Effector CD4-positive, alpha-beta T cell (primary cell): ENCODE data around the gene PRR14L.
"Not testable (repeated sequence)": the region's sequence is repeated elsewhere in the genome, so short reads cannot be mapped to it uniquely, and the experiment has no call there.

Source experiments
- DNase-seq: peaks from one replicate; pipeline ENCODE4 v3.0.0-alpha.2; 2020
- total RNA-seq: gene quantifications from one replicate; lab custom pipeline; 2026; lab: John Stamatoyannopoulos, UW

The PRR14L gene
- 90.6 reads per million, percentile 81 among the genes with 10 or more reads in this experiment for total RNA-seq

- DNase-seq: peak; percentile 98
Measured at GRCh38 chr22:31749636-31750364, at the start of gene PRR14L. PRR14L (minus strand) TSS chr22:31750132; CDS start chr22:31738860, 11,272 bp downstream.

- not testable (repeated sequence) for DNase-seq
Measured at GRCh38 chr22:31799358-31799757, 49.4 kb upstream of the PRR14L start.

GRCh38 chr22:31790240-31790639 is 40.3 kb upstream of the PRR14L start:
- no peak for DNase-seq

GRCh38 chr22:31789803-31790202 is 39.9 kb upstream of the PRR14L start:
- DNase-seq: no peak

- DNase-seq: no peak
Measured at GRCh38 chr22:31776231-31776630, 26.3 kb upstream of the PRR14L start.

- DNase-seq: no peak
Measured at GRCh38 chr22:31773416-31773815, 23.5 kb upstream of the PRR14L start.

GRCh38 chr22:31768422-31769059 is 18.6 kb upstream of the PRR14L start:
- no peak for DNase-seq

GRCh38 chr22:31764785-31765184 is 14.9 kb upstream of the PRR14L start:
- DNase-seq: no peak

GRCh38 chr22:31758860-31759259 is 8.9 kb upstream of the PRR14L start:
- not testable (repeated sequence) for DNase-seq

- DNase-seq: no peak
Measured at GRCh38 chr22:31757265-31757664, 7.3 kb upstream of the PRR14L start.

GRCh38 chr22:31754813-31755212 is 4.9 kb upstream of the PRR14L start:
- DNase-seq: no peak

- DNase-seq: peak; percentile 94
Measured at GRCh38 chr22:31753634-31754501, 3.9 kb upstream of the PRR14L start, which contains the start of gene DEPDC5. DEPDC5 (plus strand) TSS chr22:31754019; CDS start chr22:31754922, 903 bp downstream.

- DNase-seq: no peak
Measured at GRCh38 chr22:31753005-31753633, 3.2 kb upstream of the PRR14L start.

- no peak for DNase-seq
Measured at GRCh38 chr22:31752096-31752847, 2.3 kb upstream of the PRR14L start.

GRCh38 chr22:31750365-31751284 is 693 bp upstream of the PRR14L start:
- DNase-seq: no peak

GRCh38 chr22:31748490-31748889 is 1.4 kb downstream of the PRR14L start:
- DNase-seq: no peak

GRCh38 chr22:31747441-31747840 is 2.5 kb downstream of the PRR14L start:
- no peak for DNase-seq

- no peak for DNase-seq
Measured at GRCh38 chr22:31743871-31744270, 6.1 kb downstream of the PRR14L start.

- no peak for DNase-seq
Measured at GRCh38 chr22:31742682-31743081, 7.2 kb downstream of the PRR14L start.

GRCh38 chr22:31742115-31742514 is 7.8 kb downstream of the PRR14L start:
- DNase-seq: no peak

GRCh38 chr22:31740314-31740713 is 9.6 kb downstream of the PRR14L start:
- DNase-seq: not testable (repeated sequence)
